SJCRH30 (cell line): ENCODE measurements around the gene FSTL5. TPM values are rescaled to one million over a fixed set of nuclear protein-coding genes. Genes with fewer than 3 reads are reported as not detected.

Source experiments
- DNase-seq, 2 experiments: peaks; one replicate each; pipeline ENCODE4 v3.0.0-alpha.2; 2015 to 2020
- H3K27ac ChIP-seq: fragments of 250-450 bp; sonication (Bioruptor Pico); 2 replicates; pipeline ENCODE4 v1.5.1; 2020; ENCODE audit warnings: mild to moderate bottlenecking, moderate library complexity
- H3K27me3 ChIP-seq: fragments of 250-450 bp; sonication (Bioruptor Pico); 2 replicates; pipeline ENCODE4 v1.5.1; 2020; ENCODE audit warnings: mild to moderate bottlenecking, moderate library complexity
- H3K36me3 ChIP-seq: fragments of 250-450 bp; sonication (Bioruptor Pico); 2 replicates; pipeline ENCODE4 v1.5.1; 2020; ENCODE audit warnings: mild to moderate bottlenecking, moderate library complexity
- H3K4me1 ChIP-seq: fragments of 250-450 bp; sonication (Bioruptor Pico); 2 replicates; pipeline ENCODE4 v1.5.1; 2020; ENCODE audit warnings: mild to moderate bottlenecking, moderate library complexity
- H3K4me3 ChIP-seq: fragments of 250-450 bp; sonication (Bioruptor Pico); 2 replicates; pipeline ENCODE4 v1.5.1; 2020; ENCODE audit warnings: mild to moderate bottlenecking, moderate library complexity
- H3K9me3 ChIP-seq: fragments of 250-450 bp; sonication (Bioruptor Pico); replicated peaks from 2 replicates; pipeline ENCODE4 v1.5.1; 2020; ENCODE audit warnings: mild to moderate bottlenecking, moderate library complexity
- total RNA-seq: library from RNA; depleted of rRNA; stranded (reverse); fragments of >200 nt; shearing (Covaris generic); gene quantifications from 2 replicates; pipeline ENCODE4 v1.2.3, GENCODE V29; 2014

FSTL5 gene
- total RNA-seq, 1 experiment from 2014 or later = 0.02 TPM

- no peaks in the 10 kb centered on the region for H3K9me3 ChIP-seq
- H3K4me1 ChIP-seq = no peaks in the 10 kb centered on the region
- no peak overlapping the region for H3K4me3 ChIP-seq
- no peak overlapping the region for H3K27ac ChIP-seq
- H3K36me3 ChIP-seq = no peaks in the 10 kb centered on the region
- no peaks in the 10 kb centered on the region for H3K27me3 ChIP-seq
- DNase-seq = no peak
Observed at GRCh38 chr4:161530710-161531109, 633.1 kb downstream of the FSTL5 start.

GRCh38 chr4:161525121-161525520 lies 638.7 kb downstream of the FSTL5 start:
- DNase-seq = no peak
- H3K36me3 ChIP-seq = no peaks in the 10 kb centered on the region
- no peaks in the 10 kb centered on the region for H3K27me3 ChIP-seq
- H3K9me3 ChIP-seq = no peaks in the 10 kb centered on the region
- H3K4me3 ChIP-seq = no peak overlapping the region
- peaks cover 2% of the 10 kb centered on the region for H3K4me1 ChIP-seq
- H3K27ac ChIP-seq = no peak overlapping the region

- H3K27ac ChIP-seq = peak overlapping the region; percentile 55
- H3K4me3 ChIP-seq = no peak overlapping the region
- H3K27me3 ChIP-seq = no peaks in the 10 kb centered on the region
- peak; percentile 62 to 83 for DNase-seq
- H3K4me1 ChIP-seq = peaks cover 2% of the 10 kb centered on the region
- H3K36me3 ChIP-seq = no peaks in the 10 kb centered on the region
- no peaks in the 10 kb centered on the region for H3K9me3 ChIP-seq
Observed at GRCh38 chr4:161522031-161522430, 641.8 kb downstream of the FSTL5 start.

- Histone ChIP-seq H3K36me3 (no peaks in the 10 kb centered on the region), H3K4me3 (no peak overlapping the region), H3K9me3 (no peaks in the 10 kb centered on the region), H3K27ac (no peak overlapping the region), H3K27me3 (no peaks in the 10 kb centered on the region), H3K4me1 (peaks cover 2% of the 10 kb centered on the region)
- no peak for DNase-seq
Observed at GRCh38 chr4:161519611-161520010, 644.2 kb downstream of the FSTL5 start.

GRCh38 chr4:161517941-161518340 lies 645.9 kb downstream of the FSTL5 start:
- no peaks in the 10 kb centered on the region for H3K27me3 ChIP-seq
- no peak for DNase-seq
- peaks cover 2% of the 10 kb centered on the region for H3K4me1 ChIP-seq
- no peaks in the 10 kb centered on the region for H3K36me3 ChIP-seq
- no peak overlapping the region for H3K4me3 ChIP-seq
- no peaks in the 10 kb centered on the region for H3K9me3 ChIP-seq
- H3K27ac ChIP-seq = no peak overlapping the region

DNA sequence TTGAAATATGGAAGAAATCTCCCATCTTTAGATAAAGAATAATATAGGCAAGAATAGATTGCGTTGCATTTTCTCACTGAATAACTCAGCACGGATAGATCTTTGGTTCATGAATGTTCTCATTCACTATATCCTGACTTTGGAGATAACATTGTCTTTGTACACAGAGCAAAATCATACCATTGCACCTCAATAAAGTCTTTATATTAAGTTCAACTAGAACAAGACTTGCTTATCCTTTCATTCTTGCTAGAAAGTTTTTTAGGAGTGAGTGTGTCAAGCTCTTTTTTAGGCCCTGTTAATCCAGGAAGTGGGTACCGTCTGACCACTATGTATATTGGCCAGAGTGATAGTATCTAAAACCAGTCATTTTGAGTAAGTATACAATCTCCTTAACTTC lies 658.7 kb downstream of the FSTL5 start:
- Histone ChIP-seq H3K4me1 (no peaks in the 10 kb centered on the region), H3K27me3 (no peaks in the 10 kb centered on the region), H3K9me3 (no peaks in the 10 kb centered on the region), H3K4me3 (no peak overlapping the region), H3K36me3 (no peaks in the 10 kb centered on the region), H3K27ac (no peak overlapping the region)
- no peak for DNase-seq

GRCh38 chr4:161498155-161498554 lies 665.6 kb downstream of the FSTL5 start:
- H3K4me1 ChIP-seq = no peaks in the 10 kb centered on the region
- no peak overlapping the region for H3K27ac ChIP-seq
- H3K4me3 ChIP-seq = no peak overlapping the region
- no peak for DNase-seq
- H3K9me3 ChIP-seq = no peaks in the 10 kb centered on the region
- H3K36me3 ChIP-seq = no peaks in the 10 kb centered on the region
- H3K27me3 ChIP-seq = no peaks in the 10 kb centered on the region

- Histone ChIP-seq H3K4me1 (no peaks in the 10 kb centered on the region), H3K4me3 (no peak overlapping the region), H3K27ac (no peak overlapping the region), H3K27me3 (no peaks in the 10 kb centered on the region), H3K36me3 (no peaks in the 10 kb centered on the region), H3K9me3 (no peaks in the 10 kb centered on the region)
- no peak for DNase-seq
Observed at GRCh38 chr4:161486461-161486860, 677.3 kb downstream of the FSTL5 start.

DNA sequence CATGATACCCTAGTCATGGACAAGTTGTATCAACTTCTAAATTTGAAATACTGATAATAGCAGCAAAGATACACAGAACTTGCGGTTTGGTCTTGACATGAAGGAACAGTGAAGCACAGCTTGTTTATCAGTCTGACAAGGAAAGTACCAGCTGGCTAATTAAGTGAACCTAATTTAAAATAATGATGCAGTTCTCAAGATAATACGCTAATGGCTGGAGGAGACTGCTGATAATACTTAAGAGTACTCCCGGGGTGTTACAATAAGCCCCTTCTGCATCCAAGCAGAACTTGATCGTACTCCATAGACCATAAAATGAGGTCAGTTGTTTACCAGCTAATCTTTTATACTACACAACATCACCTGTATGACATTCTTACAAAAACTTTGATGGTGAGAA lies 697.5 kb downstream of the FSTL5 start:
- Histone ChIP-seq H3K9me3 (no peaks in the 10 kb centered on the region), H3K4me3 (no peak overlapping the region), H3K27ac (no peak overlapping the region), H3K27me3 (no peaks in the 10 kb centered on the region), H3K36me3 (no peaks in the 10 kb centered on the region), H3K4me1 (no peaks in the 10 kb centered on the region)
- no peak for DNase-seq

DNA sequence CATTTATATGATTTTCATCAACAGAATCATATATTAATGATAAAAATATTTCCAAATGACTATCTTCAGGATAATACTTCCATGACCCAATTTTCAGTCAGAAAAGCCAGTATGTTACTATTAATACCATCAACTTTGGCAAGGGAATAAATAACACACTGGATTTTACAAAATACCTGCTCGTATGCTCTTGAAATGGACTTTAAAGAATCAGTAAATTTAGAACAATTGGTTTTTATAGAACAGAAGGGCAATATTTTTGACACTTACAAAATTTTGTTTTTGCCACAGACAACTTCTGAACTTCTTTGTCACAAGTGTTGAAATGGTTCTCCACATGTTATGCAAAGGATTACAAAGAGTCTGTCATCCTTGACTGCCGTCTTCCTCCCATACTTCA lies 700.4 kb downstream of the FSTL5 start:
- DNase-seq = no peak
- no peaks in the 10 kb centered on the region for H3K9me3 ChIP-seq
- H3K4me1 ChIP-seq = no peaks in the 10 kb centered on the region
- no peak overlapping the region for H3K4me3 ChIP-seq
- no peaks in the 10 kb centered on the region for H3K27me3 ChIP-seq
- H3K36me3 ChIP-seq = no peaks in the 10 kb centered on the region
- no peak overlapping the region for H3K27ac ChIP-seq

DNA sequence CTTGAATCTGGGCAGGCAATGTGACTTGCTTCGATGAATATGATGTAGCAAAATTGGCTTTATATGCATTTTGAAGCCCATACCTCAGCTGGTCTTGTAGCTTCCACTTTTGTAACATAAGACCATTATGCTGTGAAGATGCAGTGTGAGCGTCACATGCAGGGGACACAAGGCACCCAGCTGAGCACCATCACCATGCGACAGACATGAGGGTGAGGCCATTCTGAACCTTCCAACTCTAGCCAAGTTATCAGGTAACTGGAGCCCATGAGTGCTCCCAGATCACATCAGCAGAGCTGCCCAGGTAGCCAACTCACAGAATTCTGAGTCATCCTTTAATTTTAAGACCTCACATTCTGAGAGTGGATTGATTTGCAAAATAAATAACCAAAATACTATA lies 705.9 kb downstream of the FSTL5 start:
- Histone ChIP-seq H3K27ac (no peak overlapping the region), H3K4me1 (no peaks in the 10 kb centered on the region), H3K4me3 (no peak overlapping the region), H3K36me3 (no peaks in the 10 kb centered on the region), H3K27me3 (no peaks in the 10 kb centered on the region), H3K9me3 (no peaks in the 10 kb centered on the region)
- no peak for DNase-seq

GRCh38 chr4:161457311-161457710 lies 706.5 kb downstream of the FSTL5 start:
- Histone ChIP-seq H3K27ac (no peak overlapping the region), H3K27me3 (no peaks in the 10 kb centered on the region), H3K4me3 (no peak overlapping the region), H3K4me1 (no peaks in the 10 kb centered on the region), H3K9me3 (no peaks in the 10 kb centered on the region), H3K36me3 (no peaks in the 10 kb centered on the region)
- DNase-seq = no peak

- no peak for DNase-seq
- Histone ChIP-seq H3K9me3 (no peaks in the 10 kb centered on the region), H3K27me3 (no peaks in the 10 kb centered on the region), H3K4me1 (no peaks in the 10 kb centered on the region), H3K27ac (no peak overlapping the region), H3K36me3 (no peaks in the 10 kb centered on the region), H3K4me3 (no peak overlapping the region)
Observed at GRCh38 chr4:161454860-161455259, 708.9 kb downstream of the FSTL5 start.

- Histone ChIP-seq H3K36me3 (no peaks in the 10 kb centered on the region), H3K4me1 (no peaks in the 10 kb centered on the region), H3K27ac (no peak overlapping the region), H3K9me3 (no peaks in the 10 kb centered on the region), H3K4me3 (no peak overlapping the region), H3K27me3 (no peaks in the 10 kb centered on the region)
- no peak for DNase-seq
Observed at GRCh38 chr4:161448550-161449180, 715.1 kb downstream of the FSTL5 start.

DNA sequence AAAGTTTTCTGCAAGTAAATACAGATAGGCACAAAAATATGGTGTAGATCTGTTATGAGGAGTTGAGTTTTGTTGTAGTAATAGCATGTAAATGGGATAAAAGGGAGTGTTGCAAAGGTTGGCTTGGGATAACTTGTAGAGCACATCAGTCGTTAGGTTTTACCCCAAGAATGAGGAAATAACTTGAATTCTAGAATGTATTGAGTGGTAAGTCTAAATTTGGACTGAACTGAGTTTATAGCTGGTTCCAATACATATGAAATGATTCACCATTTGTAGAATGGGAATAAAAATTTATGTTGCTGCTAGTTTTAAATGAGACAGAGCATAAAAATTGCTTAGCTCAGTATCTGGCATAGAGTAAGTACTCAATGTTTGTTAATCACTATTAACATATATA lies 719.2 kb downstream of the FSTL5 start:
- H3K9me3 ChIP-seq = no peaks in the 10 kb centered on the region
- H3K4me1 ChIP-seq = no peaks in the 10 kb centered on the region
- H3K36me3 ChIP-seq = no peaks in the 10 kb centered on the region
- H3K27me3 ChIP-seq = no peaks in the 10 kb centered on the region
- no peak for DNase-seq
- no peak overlapping the region for H3K4me3 ChIP-seq
- H3K27ac ChIP-seq = no peak overlapping the region

DNA sequence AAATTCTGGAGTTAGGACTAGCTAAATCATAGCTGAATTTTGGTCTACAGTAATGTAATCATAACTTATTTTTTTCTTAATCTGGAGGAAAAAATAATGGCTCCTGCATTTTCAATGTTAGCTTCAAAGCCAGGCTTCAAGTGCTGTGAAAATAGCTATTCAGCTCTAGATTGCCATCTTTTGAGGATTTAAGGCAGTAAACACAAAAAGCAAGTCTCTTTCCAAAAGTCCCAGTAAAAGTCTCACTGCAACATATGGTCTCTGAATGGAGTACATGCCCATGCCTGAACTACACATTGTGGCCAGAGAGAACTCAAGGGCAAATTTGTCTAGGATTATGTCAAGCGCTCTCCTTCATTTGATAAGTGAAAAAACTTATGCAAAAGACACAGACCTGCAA lies 720.9 kb downstream of the FSTL5 start:
- no peaks in the 10 kb centered on the region for H3K27me3 ChIP-seq
- no peaks in the 10 kb centered on the region for H3K36me3 ChIP-seq
- H3K9me3 ChIP-seq = no peaks in the 10 kb centered on the region
- H3K4me3 ChIP-seq = no peak overlapping the region
- no peak for DNase-seq
- no peaks in the 10 kb centered on the region for H3K4me1 ChIP-seq
- H3K27ac ChIP-seq = no peak overlapping the region
